Measurements from ENCODE around the gene ODC1. TPM values are rescaled to one million over a fixed set of nuclear protein-coding genes. Genes with fewer than 3 reads are reported as not detected.

Gene ODC1
- total RNA-seq, 1 experiment from 2014 or later: 46.6 TPM

DNA sequence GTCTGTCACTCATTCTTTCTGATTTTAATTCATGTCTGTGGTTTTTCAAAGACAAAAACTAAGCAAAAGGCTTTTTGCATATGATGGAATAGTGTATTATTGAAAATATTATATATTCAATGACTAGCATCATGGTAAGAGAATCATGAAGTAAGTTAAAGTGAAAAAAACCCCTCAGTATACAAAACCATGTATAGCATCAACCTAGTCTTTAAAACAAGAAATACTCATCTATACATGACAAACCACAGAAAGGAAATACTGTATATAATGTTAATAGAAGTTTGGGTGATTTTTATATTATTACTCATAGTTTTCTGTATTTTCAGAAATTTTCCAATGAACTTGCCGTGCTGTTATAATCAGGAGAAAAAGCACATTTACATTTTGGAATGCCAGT lies 38.0 kb upstream of the ODC1 start (continued):
- TF ChIP-seq, protein P1, sequence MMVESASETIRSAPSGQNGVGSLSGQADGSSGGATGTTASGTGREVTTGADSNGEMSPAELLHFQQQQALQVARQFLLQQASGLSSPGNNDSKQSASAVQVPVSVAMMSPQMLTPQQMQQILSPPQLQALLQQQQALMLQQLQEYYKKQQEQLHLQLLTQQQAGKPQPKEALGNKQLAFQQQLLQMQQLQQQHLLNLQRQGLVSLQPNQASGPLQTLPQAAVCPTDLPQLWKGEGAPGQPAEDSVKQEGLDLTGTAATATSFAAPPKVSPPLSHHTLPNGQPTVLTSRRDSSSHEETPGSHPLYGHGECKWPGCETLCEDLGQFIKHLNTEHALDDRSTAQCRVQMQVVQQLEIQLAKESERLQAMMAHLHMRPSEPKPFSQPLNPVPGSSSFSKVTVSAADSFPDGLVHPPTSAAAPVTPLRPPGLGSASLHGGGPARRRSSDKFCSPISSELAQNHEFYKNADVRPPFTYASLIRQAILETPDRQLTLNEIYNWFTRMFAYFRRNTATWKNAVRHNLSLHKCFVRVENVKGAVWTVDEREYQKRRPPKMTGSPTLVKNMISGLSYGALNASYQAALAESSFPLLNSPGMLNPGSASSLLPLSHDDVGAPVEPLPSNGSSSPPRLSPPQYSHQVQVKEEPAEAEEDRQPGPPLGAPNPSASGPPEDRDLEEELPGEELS (CRISPR knock-in tag; IDR thresholded peaks at IDR 0.05): no peak
- TF ChIP-seq, protein P2, sequence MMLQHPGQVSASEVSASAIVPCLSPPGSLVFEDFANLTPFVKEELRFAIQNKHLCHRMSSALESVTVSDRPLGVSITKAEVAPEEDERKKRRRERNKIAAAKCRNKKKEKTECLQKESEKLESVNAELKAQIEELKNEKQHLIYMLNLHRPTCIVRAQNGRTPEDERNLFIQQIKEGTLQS (CRISPR knock-in tag; conservative IDR thresholded peaks at IDR 0.05): no peak
- TF ChIP-seq, protein P3, sequence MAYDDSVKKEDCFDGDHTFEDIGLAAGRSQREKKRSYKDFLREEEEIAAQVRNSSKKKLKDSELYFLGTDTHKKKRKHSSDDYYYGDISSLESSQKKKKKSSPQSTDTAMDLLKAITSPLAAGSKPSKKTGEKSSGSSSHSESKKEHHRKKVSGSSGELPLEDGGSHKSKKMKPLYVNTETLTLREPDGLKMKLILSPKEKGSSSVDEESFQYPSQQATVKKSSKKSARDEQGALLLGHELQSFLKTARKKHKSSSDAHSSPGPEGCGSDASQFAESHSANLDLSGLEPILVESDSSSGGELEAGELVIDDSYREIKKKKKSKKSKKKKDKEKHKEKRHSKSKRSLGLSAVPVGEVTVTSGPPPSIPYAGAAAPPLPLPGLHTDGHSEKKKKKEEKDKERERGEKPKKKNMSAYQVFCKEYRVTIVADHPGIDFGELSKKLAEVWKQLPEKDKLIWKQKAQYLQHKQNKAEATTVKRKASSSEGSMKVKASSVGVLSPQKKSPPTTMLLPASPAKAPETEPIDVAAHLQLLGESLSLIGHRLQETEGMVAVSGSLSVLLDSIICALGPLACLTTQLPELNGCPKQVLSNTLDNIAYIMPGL (CRISPR knock-in tag; IDR thresholded peaks at IDR 0.05): no peak
- TF ChIP-seq, protein P4, sequence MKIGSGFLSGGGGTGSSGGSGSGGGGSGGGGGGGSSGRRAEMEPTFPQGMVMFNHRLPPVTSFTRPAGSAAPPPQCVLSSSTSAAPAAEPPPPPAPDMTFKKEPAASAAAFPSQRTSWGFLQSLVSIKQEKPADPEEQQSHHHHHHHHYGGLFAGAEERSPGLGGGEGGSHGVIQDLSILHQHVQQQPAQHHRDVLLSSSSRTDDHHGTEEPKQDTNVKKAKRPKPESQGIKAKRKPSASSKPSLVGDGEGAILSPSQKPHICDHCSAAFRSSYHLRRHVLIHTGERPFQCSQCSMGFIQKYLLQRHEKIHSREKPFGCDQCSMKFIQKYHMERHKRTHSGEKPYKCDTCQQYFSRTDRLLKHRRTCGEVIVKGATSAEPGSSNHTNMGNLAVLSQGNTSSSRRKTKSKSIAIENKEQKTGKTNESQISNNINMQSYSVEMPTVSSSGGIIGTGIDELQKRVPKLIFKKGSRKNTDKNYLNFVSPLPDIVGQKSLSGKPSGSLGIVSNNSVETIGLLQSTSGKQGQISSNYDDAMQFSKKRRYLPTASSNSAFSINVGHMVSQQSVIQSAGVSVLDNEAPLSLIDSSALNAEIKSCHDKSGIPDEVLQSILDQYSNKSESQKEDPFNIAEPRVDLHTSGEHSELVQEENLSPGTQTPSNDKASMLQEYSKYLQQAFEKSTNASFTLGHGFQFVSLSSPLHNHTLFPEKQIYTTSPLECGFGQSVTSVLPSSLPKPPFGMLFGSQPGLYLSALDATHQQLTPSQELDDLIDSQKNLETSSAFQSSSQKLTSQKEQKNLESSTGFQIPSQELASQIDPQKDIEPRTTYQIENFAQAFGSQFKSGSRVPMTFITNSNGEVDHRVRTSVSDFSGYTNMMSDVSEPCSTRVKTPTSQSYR (CRISPR knock-in tag; IDR thresholded peaks at IDR 0.05): no peak
- TF ChIP-seq CREB1 (CRISPR knock-in tag; IDR thresholded peaks at IDR 0.05): no peak

DNA sequence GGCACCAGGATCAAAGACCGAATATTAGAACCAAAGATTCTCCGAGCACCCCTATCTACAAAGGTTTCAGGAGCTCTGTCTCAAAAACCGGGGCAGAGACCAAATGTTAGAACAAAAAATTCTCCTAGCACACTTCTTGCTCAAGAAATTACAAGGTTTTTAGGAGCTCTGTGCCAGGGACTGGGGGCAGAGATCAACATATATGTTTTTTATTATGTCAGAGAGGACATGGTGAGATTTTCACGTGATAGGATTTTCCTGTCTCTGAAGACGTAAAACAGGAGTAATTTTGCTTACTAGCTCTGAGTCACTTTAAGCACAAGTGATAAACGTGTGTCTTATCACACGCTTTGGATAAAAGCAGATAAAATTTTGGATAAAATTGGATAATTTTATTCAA lies 34.8 kb upstream of the ODC1 start:
- Mint-ChIP-seq H3K4me1 (peaks cover 5% of the 10 kb centered on the region), H3K27me3 (ENCODE audit: low read depth) (no peaks in the 10 kb centered on the region; the same call in 1 of the 2 replicates), H3K36me3 (no peaks in the 10 kb centered on the region), H3K9me3 (no peaks in the 10 kb centered on the region), H3K27ac (no peak overlapping the region), H3K4me3 (no peak overlapping the region)
- DNase-seq (ENCODE audit: low spot score) (no peak), ATAC-seq (no peak)
- ChIA-PET CTCF (no interaction called here), POLR2A (no interaction called here)
- TF ChIP-seq, protein P5, sequence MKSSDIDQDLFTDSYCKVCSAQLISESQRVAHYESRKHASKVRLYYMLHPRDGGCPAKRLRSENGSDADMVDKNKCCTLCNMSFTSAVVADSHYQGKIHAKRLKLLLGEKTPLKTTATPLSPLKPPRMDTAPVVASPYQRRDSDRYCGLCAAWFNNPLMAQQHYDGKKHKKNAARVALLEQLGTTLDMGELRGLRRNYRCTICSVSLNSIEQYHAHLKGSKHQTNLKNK (CRISPR knock-in tag; IDR thresholded peaks at IDR 0.05): no peak
- no peak for TF ChIP-seq GRHL2 (CRISPR knock-in tag; IDR thresholded peaks at IDR 0.05; ENCODE audit: insufficient replicate concordance, severe bottlenecking)
- no peak for TF ChIP-seq ZNF423 (CRISPR knock-in tag; IDR thresholded peaks at IDR 0.05)
- TF ChIP-seq NFYB (CRISPR knock-in tag; conservative IDR thresholded peaks at IDR 0.05; ENCODE audit: low read depth): no peak
- no peak for TF ChIP-seq RORB (CRISPR knock-in tag; IDR thresholded peaks at IDR 0.05)
- no peak for TF ChIP-seq KAT7 (CRISPR knock-in tag; IDR thresholded peaks at IDR 0.05; ENCODE audit: borderline replicate concordance)
- TF ChIP-seq ZNF671 (CRISPR knock-in tag; IDR thresholded peaks at IDR 0.05): no peak

DNA sequence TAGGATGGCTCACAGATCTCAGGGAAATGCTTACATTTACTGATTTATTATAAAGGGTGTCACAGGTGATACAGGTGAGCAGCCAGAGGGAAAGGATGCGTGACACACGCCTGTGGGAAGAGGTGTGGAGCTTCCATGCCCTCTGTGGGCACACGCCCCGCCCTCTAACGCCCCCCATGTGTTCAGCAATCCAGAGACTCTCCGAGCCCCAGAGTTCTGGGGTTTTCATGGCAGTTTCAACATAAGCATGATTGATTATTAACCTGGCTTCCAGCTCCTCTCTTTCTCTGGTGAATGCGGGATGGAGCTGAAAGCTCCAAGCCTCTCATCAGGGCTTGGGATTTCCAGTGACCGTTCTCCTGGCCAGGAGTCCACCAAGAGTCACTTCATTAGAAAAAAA lies 34.3 kb upstream of the ODC1 start:
- Mint-ChIP-seq H3K9me3 (no peaks in the 10 kb centered on the region), H3K36me3 (no peaks in the 10 kb centered on the region), H3K4me1 (peaks cover 10% of the 10 kb centered on the region), H3K4me3 (no peak overlapping the region), H3K27me3 (ENCODE audit: low read depth) (no peaks in the 10 kb centered on the region; the same call in 1 of the 2 replicates), H3K27ac (no peak overlapping the region)
- POLR2A ChIA-PET: no interaction called here
- no peak for DNase-seq (ENCODE audit: low spot score)
- CTCF ChIA-PET: no interaction called here
- TF ChIP-seq EMX1 (CRISPR knock-in tag; IDR thresholded peaks at IDR 0.05): no peak
- no peak for TF ChIP-seq ZNF138 (CRISPR knock-in tag; conservative IDR thresholded peaks at IDR 0.05)
- no peak for TF ChIP-seq NFE2L1 (CRISPR knock-in tag; IDR thresholded peaks at IDR 0.05)
- TF ChIP-seq, protein P6, sequence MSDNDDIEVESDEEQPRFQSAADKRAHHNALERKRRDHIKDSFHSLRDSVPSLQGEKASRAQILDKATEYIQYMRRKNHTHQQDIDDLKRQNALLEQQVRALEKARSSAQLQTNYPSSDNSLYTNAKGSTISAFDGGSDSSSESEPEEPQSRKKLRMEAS (CRISPR knock-in tag; IDR thresholded peaks at IDR 0.05): no peak
- no peak for TF ChIP-seq ZNF671 (CRISPR knock-in tag; IDR thresholded peaks at IDR 0.05)
- TF ChIP-seq TEAD4 (CRISPR knock-in tag; IDR thresholded peaks at IDR 0.05): no peak
- TF ChIP-seq, protein P7, sequence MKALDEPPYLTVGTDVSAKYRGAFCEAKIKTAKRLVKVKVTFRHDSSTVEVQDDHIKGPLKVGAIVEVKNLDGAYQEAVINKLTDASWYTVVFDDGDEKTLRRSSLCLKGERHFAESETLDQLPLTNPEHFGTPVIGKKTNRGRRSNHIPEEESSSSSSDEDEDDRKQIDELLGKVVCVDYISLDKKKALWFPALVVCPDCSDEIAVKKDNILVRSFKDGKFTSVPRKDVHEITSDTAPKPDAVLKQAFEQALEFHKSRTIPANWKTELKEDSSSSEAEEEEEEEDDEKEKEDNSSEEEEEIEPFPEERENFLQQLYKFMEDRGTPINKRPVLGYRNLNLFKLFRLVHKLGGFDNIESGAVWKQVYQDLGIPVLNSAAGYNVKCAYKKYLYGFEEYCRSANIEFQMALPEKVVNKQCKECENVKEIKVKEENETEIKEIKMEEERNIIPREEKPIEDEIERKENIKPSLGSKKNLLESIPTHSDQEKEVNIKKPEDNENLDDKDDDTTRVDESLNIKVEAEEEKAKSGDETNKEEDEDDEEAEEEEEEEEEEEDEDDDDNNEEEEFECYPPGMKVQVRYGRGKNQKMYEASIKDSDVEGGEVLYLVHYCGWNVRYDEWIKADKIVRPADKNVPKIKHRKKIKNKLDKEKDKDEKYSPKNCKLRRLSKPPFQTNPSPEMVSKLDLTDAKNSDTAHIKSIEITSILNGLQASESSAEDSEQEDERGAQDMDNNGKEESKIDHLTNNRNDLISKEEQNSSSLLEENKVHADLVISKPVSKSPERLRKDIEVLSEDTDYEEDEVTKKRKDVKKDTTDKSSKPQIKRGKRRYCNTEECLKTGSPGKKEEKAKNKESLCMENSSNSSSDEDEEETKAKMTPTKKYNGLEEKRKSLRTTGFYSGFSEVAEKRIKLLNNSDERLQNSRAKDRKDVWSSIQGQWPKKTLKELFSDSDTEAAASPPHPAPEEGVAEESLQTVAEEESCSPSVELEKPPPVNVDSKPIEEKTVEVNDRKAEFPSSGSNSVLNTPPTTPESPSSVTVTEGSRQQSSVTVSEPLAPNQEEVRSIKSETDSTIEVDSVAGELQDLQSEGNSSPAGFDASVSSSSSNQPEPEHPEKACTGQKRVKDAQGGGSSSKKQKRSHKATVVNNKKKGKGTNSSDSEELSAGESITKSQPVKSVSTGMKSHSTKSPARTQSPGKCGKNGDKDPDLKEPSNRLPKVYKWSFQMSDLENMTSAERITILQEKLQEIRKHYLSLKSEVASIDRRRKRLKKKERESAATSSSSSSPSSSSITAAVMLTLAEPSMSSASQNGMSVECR (CRISPR knock-in tag; IDR thresholded peaks at IDR 0.05; ENCODE audit: borderline replicate concordance): no peak
- ATAC-seq: no peak
